ENCODE results near the gene TADA2B.

The TADA2B gene

GRCh38 chr4:7025040-7025602 is 18.1 kb upstream of the TADA2B start:
- no peak for TF ChIP-seq CTCF (conservative IDR thresholded peaks at IDR 0.05; ENCODE audit: low read depth)
- DNase-seq (ENCODE audit: low spot score), result no peak
- ChIA-PET CTCF (no interaction called here), POLR2A (ENCODE audit: low non-redundant PET) (no interaction called here)
- H3K27ac ChIP-seq, result peak overlapping the region; percentile 92

- DNase-seq (ENCODE audit: low spot score), result no peak
- CTCF ChIA-PET, result interaction anchor here (0.5 kb wide), 1 partner anchor 81 kb away, joined by 7 read pairs; no protein-coding TSS in a partner anchor
- no peak for TF ChIP-seq CTCF (conservative IDR thresholded peaks at IDR 0.05; ENCODE audit: low read depth)
- H3K27ac ChIP-seq, result no peak overlapping the region
- POLR2A ChIA-PET (ENCODE audit: low non-redundant PET), result no interaction called here
These were observed 17.1 kb upstream of the TADA2B start for GRCh38 chr4:7026107-7026506.

- no peak for TF ChIP-seq CTCF (conservative IDR thresholded peaks at IDR 0.05; ENCODE audit: low read depth)
- CTCF ChIA-PET, result no interaction called here
- POLR2A ChIA-PET (ENCODE audit: low non-redundant PET), result no interaction called here
These were observed 15.9 kb upstream of the TADA2B start for GRCh38 chr4:7027284-7027683.

GRCh38 chr4:7027913-7028312 is 15.3 kb upstream of the TADA2B start:
- no peak for DNase-seq (ENCODE audit: low spot score)
- POLR2A ChIA-PET (ENCODE audit: low non-redundant PET), result no interaction called here
- H3K27ac ChIP-seq, result no peak overlapping the region; the same call in 1 of the 2 replicates
- CTCF ChIA-PET, result no interaction called here
- no peak for TF ChIP-seq CTCF (conservative IDR thresholded peaks at IDR 0.05; ENCODE audit: low read depth)

More at GRCh38 chr4:7027284-7027683, 15.9 kb upstream of the TADA2B start:
- DNase-seq (ENCODE audit: low spot score), result no peak
- no peak overlapping the region for H3K27ac ChIP-seq

- no peak for DNase-seq (ENCODE audit: low spot score)
- ChIA-PET CTCF (no interaction called here), POLR2A (ENCODE audit: low non-redundant PET) (no interaction called here)
- no peak for TF ChIP-seq CTCF (conservative IDR thresholded peaks at IDR 0.05; ENCODE audit: low read depth)
- no peak overlapping the region; the same call in 1 of the 2 replicates for H3K27ac ChIP-seq
These were observed 14.0 kb upstream of the TADA2B start for GRCh38 chr4:7029212-7029611.

GRCh38 chr4:7029921-7030320 is 13.3 kb upstream of the TADA2B start:
- H3K27ac ChIP-seq, result no peak overlapping the region
- DNase-seq (ENCODE audit: low spot score), result no peak
- no peak for TF ChIP-seq CTCF (conservative IDR thresholded peaks at IDR 0.05; ENCODE audit: low read depth)
- ChIA-PET POLR2A (ENCODE audit: low non-redundant PET) (no interaction called here), CTCF (no interaction called here)

Measured in RWPE1 (cell line).